Breast epithelium (tissue), 3 donors: ENCODE results near the gene FAM9C.

Experiments
- POLR2A ChIP-seq: fragments of 450-650 bp; IDR thresholded peaks from one replicate; pipeline ENCODE4 v1.6.1; 2016; ENCODE audit warnings: antibody characterized with exemption, mild to moderate bottlenecking, moderate library complexity
- TF ChIP-seq, protein P1 (sequence below), 3 donors: fragments of 450-650 bp; IDR thresholded peaks; one replicate each; pipeline ENCODE4 v1.5.1; 2016 to 2017; ENCODE audit warnings: antibody characterized with exemption in 3 of 3, mild to moderate bottlenecking in 3 of 3, moderate library complexity in 3 of 3

- no peak for TF ChIP-seq POLR2A
- TF ChIP-seq, protein P1, sequence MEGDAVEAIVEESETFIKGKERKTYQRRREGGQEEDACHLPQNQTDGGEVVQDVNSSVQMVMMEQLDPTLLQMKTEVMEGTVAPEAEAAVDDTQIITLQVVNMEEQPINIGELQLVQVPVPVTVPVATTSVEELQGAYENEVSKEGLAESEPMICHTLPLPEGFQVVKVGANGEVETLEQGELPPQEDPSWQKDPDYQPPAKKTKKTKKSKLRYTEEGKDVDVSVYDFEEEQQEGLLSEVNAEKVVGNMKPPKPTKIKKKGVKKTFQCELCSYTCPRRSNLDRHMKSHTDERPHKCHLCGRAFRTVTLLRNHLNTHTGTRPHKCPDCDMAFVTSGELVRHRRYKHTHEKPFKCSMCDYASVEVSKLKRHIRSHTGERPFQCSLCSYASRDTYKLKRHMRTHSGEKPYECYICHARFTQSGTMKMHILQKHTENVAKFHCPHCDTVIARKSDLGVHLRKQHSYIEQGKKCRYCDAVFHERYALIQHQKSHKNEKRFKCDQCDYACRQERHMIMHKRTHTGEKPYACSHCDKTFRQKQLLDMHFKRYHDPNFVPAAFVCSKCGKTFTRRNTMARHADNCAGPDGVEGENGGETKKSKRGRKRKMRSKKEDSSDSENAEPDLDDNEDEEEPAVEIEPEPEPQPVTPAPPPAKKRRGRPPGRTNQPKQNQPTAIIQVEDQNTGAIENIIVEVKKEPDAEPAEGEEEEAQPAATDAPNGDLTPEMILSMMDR (IDR thresholded peaks at IDR 0.05): no peak
Measured at GRCh38 chrX:12997906-12998687, 46.3 kb downstream of the FAM9C start.
